Fibroblast of villous mesenchyme (primary cell): ENCODE data around the gene PROX2. TPM values are rescaled to one million over a fixed set of nuclear protein-coding genes. Genes with fewer than 3 reads are reported as not detected.
A peak's percentile ranks its signal among the peaks of the same experiment; 100 is the strongest.

Experiments
- DNase-seq: peaks from one replicate; pipeline ENCODE4 v3.0.0-alpha.2; 2010; ENCODE audit warnings: low read depth
- H3K4me3 ChIP-seq: 2 replicates; pipeline ENCODE4 v1.5.1; 2011; ENCODE audit warnings: low read depth, mild to moderate bottlenecking, low read length
- total RNA-seq: library from RNA; depleted of rRNA; stranded (reverse); fragments of >200 nt; gene quantifications from 2 replicates; pipeline ENCODE4 v1.2.3, GENCODE V29; 2012
- TF ChIP-seq, protein P1 (sequence below): IDR thresholded peaks from 2 replicates; pipeline ENCODE4 v1.5.1; 2012; ENCODE audit warnings: low read depth, mild to moderate bottlenecking, low read length; ENCODE audit not compliant: insufficient read depth

Gene PROX2
- total RNA-seq, 1 donor, result not detected

GRCh38 chr14:74882103-74882920 lies 6.4 kb upstream of the PROX2 start:
- peak overlapping the region; percentile 85 for H3K4me3 ChIP-seq
- DNase-seq, result peak; percentile 83
- TF ChIP-seq, protein P1, sequence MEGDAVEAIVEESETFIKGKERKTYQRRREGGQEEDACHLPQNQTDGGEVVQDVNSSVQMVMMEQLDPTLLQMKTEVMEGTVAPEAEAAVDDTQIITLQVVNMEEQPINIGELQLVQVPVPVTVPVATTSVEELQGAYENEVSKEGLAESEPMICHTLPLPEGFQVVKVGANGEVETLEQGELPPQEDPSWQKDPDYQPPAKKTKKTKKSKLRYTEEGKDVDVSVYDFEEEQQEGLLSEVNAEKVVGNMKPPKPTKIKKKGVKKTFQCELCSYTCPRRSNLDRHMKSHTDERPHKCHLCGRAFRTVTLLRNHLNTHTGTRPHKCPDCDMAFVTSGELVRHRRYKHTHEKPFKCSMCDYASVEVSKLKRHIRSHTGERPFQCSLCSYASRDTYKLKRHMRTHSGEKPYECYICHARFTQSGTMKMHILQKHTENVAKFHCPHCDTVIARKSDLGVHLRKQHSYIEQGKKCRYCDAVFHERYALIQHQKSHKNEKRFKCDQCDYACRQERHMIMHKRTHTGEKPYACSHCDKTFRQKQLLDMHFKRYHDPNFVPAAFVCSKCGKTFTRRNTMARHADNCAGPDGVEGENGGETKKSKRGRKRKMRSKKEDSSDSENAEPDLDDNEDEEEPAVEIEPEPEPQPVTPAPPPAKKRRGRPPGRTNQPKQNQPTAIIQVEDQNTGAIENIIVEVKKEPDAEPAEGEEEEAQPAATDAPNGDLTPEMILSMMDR, result no peak

DNA sequence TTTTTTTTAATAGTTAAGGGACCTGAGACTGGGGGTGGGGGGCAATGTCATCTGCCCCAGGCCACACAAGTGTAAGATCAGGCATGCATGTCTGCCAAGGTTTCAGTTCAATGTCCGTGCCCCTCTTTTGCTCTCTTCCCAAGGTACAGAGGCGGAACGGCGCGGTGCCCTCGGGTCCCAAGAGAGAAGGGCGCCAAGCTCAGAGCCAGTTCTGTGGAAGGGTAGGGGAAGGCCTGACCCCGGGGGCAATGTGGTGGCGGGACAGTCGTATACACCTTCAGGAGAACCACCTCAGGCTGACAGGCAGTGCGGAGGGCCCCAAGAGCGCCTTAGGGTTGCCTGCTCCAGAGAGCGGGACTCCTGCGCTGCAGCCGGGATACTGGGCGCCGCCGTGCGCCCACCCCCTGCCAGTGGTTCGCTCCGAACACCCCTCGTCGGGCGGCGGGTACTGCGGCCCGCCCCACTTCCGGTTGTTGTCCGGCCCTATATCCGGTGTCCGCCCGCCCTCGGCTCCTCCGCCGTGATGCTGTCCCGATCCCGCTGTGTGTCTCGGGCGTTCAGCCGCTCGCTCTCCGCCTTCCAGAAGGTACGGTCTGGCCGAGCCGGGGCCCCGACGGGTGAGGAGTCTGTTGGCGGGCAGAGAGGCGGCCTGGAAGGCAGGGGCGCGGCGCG lies 5.6 kb upstream of the PROX2 start, which contains the start of gene DLST:
TSS of gene DLST (plus strand) at position 486 of the 672 bp plus-strand sequence. CDS start at position 524, 38 bp downstream.
- peak; percentile 88 for DNase-seq
- TF ChIP-seq, protein P1, result no peak
- H3K4me3 ChIP-seq, result peak within 1 kb of the TSS; percentile 85

- TF ChIP-seq, protein P1, result no peak
- H3K4me3 ChIP-seq, result no peak overlapping the region
- peak; percentile 91 for DNase-seq
These were observed 3.7 kb upstream of the PROX2 start for GRCh38 chr14:74879427-74880182.

DNA sequence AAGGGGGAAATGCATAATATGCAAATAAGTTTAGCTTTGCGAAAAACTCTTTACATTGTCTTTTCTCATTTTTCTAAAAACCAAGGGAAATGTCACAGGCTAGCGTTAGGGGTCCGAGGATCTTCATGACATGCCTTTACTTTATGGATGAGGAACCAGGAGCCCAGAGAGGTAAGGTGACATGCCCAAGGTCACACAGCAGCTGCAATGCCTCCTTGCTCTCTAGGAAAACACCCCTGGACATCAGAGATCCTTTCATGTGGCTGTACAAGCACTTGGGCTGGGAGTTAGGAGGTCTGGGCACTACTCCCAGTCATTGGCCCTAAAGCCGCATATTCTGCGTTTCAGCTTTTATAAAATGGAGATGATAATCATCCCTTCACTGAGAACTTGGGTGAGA lies 741 bp downstream of the PROX2 start:
- H3K4me3 ChIP-seq, result no peak overlapping the region
- TF ChIP-seq, protein P1, result no peak
- no peak for DNase-seq

GRCh38 chr14:74871819-74872218 lies 4.1 kb downstream of the PROX2 start:
- no peak overlapping the region for H3K4me3 ChIP-seq
- no peak for DNase-seq
- TF ChIP-seq, protein P1, result no peak

DNA sequence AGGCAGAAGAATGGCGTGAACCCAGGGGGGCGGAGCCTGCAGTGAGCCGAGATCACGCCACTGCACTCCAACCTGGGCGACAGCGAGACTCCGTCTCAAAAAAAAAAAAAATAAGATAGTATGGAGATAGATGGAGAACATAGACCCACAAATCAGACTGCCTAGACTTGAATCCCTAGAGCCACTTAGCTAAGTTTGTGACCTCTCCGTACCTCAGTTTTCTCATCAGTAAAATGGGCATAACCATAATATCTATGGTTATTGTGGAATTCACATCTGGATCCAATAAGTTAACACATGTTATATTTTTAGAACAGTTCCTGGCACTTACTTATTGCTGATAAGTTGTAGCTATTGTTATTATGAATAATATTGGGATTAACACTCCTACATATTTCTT lies 7.2 kb downstream of the PROX2 start:
- TF ChIP-seq, protein P1, result no peak
- no peak for DNase-seq
- H3K4me3 ChIP-seq, result no peak overlapping the region
